GM18909 (cell line): Measurements from ENCODE around the gene MCAT.
"Not testable (repeated sequence)": the region's sequence is repeated elsewhere in the genome, so short reads cannot be mapped to it uniquely, and the experiment has no call there.

Experiments
- ATAC-seq: cut with Tn5 transposase; IDR thresholded peaks from one replicate; pipeline ENCODE4 v1.9.1; 2021; ENCODE audit warnings: mild to moderate bottlenecking; ENCODE audit not compliant: unreplicated experiment, poor library complexity

The MCAT gene

GRCh38 chr22:43156413-43156812 lies 13.2 kb upstream of the MCAT start:
- no peak for ATAC-seq

GRCh38 chr22:43155789-43156188 lies 12.6 kb upstream of the MCAT start:
- no peak for ATAC-seq

- no peak for ATAC-seq
Measured at GRCh38 chr22:43154887-43155536, 11.8 kb upstream of the MCAT start.

GRCh38 chr22:43153899-43154298 lies 10.7 kb upstream of the MCAT start:
- no peak for ATAC-seq

- no peak for ATAC-seq
Measured at GRCh38 chr22:43152357-43153071, 9.3 kb upstream of the MCAT start.

- ATAC-seq = no peak
Measured at GRCh38 chr22:43152003-43152356, 8.8 kb upstream of the MCAT start.

GRCh38 chr22:43151251-43152002 lies 8.2 kb upstream of the MCAT start, which contains the start of gene TSPO:
Gene TSPO, plus strand, starts transcription at chr22:43151559. Its CDS starts 7,680 bp downstream, at chr22:43159239.
- no peak for ATAC-seq

GRCh38 chr22:43150731-43151206 lies 7.6 kb upstream of the MCAT start:
- no peak for ATAC-seq

- no peak for ATAC-seq
Measured at GRCh38 chr22:43148581-43148980, 5.4 kb upstream of the MCAT start.

- no peak for ATAC-seq
Measured at GRCh38 chr22:43147821-43148220, 4.6 kb upstream of the MCAT start.

GRCh38 chr22:43146332-43146731 lies 3.1 kb upstream of the MCAT start:
- ATAC-seq = not testable (repeated sequence)

GRCh38 chr22:43145371-43145770 lies 2.2 kb upstream of the MCAT start:
- ATAC-seq = not testable (repeated sequence)

- no peak for ATAC-seq
Measured at GRCh38 chr22:43144949-43145348, 1.8 kb upstream of the MCAT start.

GRCh38 chr22:43136801-43137200 lies 6.4 kb downstream of the MCAT start:
- no peak for ATAC-seq

GRCh38 chr22:43136255-43136654 lies 6.9 kb downstream of the MCAT start:
- no peak for ATAC-seq

GRCh38 chr22:43135565-43135964 lies 7.6 kb downstream of the MCAT start:
- no peak for ATAC-seq

GRCh38 chr22:43134553-43134952 lies 8.6 kb downstream of the MCAT start:
- ATAC-seq = no peak

GRCh38 chr22:43133401-43133800 lies 9.8 kb downstream of the MCAT start:
- ATAC-seq = no peak

GRCh38 chr22:43131773-43132501 lies 11.3 kb downstream of the MCAT start:
- no peak for ATAC-seq
